HepG2 (cell line): ENCODE data around the gene HS6ST1. TPM values are rescaled to one million over a fixed set of nuclear protein-coding genes. Genes with fewer than 3 reads are reported as not detected.

ENCODE experiments used
- ATAC-seq: fragments of 200-7000 bp; cut with Tn5 transposase; 3 replicates; pipeline ENCODE4 v1.9.1; 2020; ENCODE audit warnings: mild to moderate bottlenecking, moderate library complexity
- BruUV-seq: library from RNA; stranded (reverse); fragments of 400-500 nt; replicated peaks from 2 replicates; lab custom pipeline; 2021; lab: Mats Ljungman, UMichigan
- CTCF ChIA-PET: fragments of 300-600 bp; formaldehyde crosslinking; extraction: SDS; loops from one replicate; lab custom pipeline; 2021; ENCODE audit warnings: low total read pairs, inconsistent platforms, low intra/inter-chr PET ratio; lab: Yijun Ruan, JAX
- POLR2A ChIA-PET: fragments of 350-600 bp; sonication (Branson Sonifier 250); formaldehyde crosslinking; loops from one replicate; lab custom pipeline; 2020; ENCODE audit warnings: antibody characterized with exemption, inconsistent platforms; lab: Yijun Ruan, JAX
- DNase-seq: peaks from one replicate; pipeline ENCODE4 v3.0.0-alpha.2; 2015; ENCODE audit warnings: low spot score
- FAIRE-seq: peaks from 3 replicates; lab custom pipeline; 2011; peaks lifted over from hg19 to GRCh38; lab: Jason Lieb, UNC
- H2AFZ ChIP-seq: one replicate; pipeline ENCODE4 v1.6.1; 2011; ENCODE audit warnings: low read length, inconsistent platforms
- H3K27ac ChIP-seq: fragments of 300-600 bp; 3 replicates; pipeline ENCODE4 v1.8.0; 2011; ENCODE audit warnings: mixed run types, mild to moderate bottlenecking, mixed read lengths, low read length, inconsistent platforms; ENCODE audit not compliant: insufficient read depth; ENCODE audit errors: extremely low read length
- H3K27me3 ChIP-seq, 2 experiments: fragments of 200-600 bp in 1 of 2; 2 replicates in 1 of 2; 3 replicates in 1 of 2; pipeline versions ENCODE4 v1.6.0 to v1.8.0; 2011; ENCODE audit warnings: low read length in 2 of 2, mild to moderate bottlenecking in 2 of 2, moderate library complexity in 2 of 2, inconsistent platforms in 1 of 2; ENCODE audit not compliant: insufficient read depth in 2 of 2, control insufficient read depth in 1 of 2
- H3K36me3 ChIP-seq, 2 experiments: fragments of 200-600 bp in 1 of 2; replicated peaks in 1 of 2; 2 replicates in 1 of 2; 3 replicates in 1 of 2; pipeline versions ENCODE4 v1.5.1 to v1.8.0; 2011; ENCODE audit warnings: low read length in 2 of 2, inconsistent platforms in 1 of 2; ENCODE audit not compliant: insufficient read depth in 2 of 2, control insufficient read depth in 1 of 2
- H3K4me1 ChIP-seq: 2 replicates; pipeline ENCODE4 v1.5.1; 2012; ENCODE audit warnings: low read length, inconsistent platforms; ENCODE audit not compliant: insufficient read depth
- H3K4me2 ChIP-seq: 2 replicates; pipeline ENCODE4 v1.6.0; 2011; ENCODE audit warnings: low read depth, low read length, inconsistent platforms
- H3K4me3 ChIP-seq, 3 experiments: fragments of 200-600 bp in 1 of 3; sonication (generic), shearing (Covaris generic) in 1 of 3; replicated peaks in 1 of 3; 2 replicates each; pipeline ENCODE4 v1.5.1; 2011 to 2016; ENCODE audit warnings: low read length in 3 of 3, inconsistent platforms in 2 of 3, low read depth in 2 of 3, mild to moderate bottlenecking in 2 of 3, control low read depth in 1 of 3, mixed read lengths in 1 of 3; ENCODE audit not compliant: insufficient read depth in 1 of 3
- H3K79me2 ChIP-seq: one replicate; pipeline ENCODE4 v1.6.1; 2011; ENCODE audit warnings: low read length, inconsistent platforms; ENCODE audit not compliant: insufficient read depth
- H3K9ac ChIP-seq: 2 replicates; pipeline ENCODE4 v1.6.0; 2011; ENCODE audit warnings: mild to moderate bottlenecking, low read depth, low read length, inconsistent platforms; ENCODE audit not compliant: insufficient read depth
- H3K9me3 ChIP-seq: 2 replicates; pipeline ENCODE4 v1.5.1; 2012; ENCODE audit warnings: mild to moderate bottlenecking, low read length
- H4K20me1 ChIP-seq: 2 replicates; pipeline ENCODE4 v1.6.0; 2011; ENCODE audit warnings: inconsistent platforms, mild to moderate bottlenecking, low read length, moderate library complexity; ENCODE audit not compliant: insufficient read depth
- MED8 ChIP-seq: sonication (generic); formaldehyde crosslinking; IDR thresholded peaks from 2 replicates; pipeline ENCODE4 v1.8.1; 2023; ENCODE audit warnings: mild to moderate bottlenecking, missing genetic modification reagents; ENCODE audit not compliant: insufficient replicate concordance
- POLR2G ChIP-seq: fragments of 200-400 bp; formaldehyde crosslinking; IDR thresholded peaks from 2 replicates; pipeline ENCODE4 v1.6.1; 2018; ENCODE audit warnings: mild to moderate bottlenecking, low read depth, low read length, moderate library complexity
- RFXAP ChIP-seq: sonication (generic); formaldehyde crosslinking; IDR thresholded peaks from 2 replicates; pipeline ENCODE4 v1.4.0; 2020; ENCODE audit warnings: missing genetic modification reagents, borderline replicate concordance
- SAFB2 ChIP-seq: sonication (generic); formaldehyde crosslinking; IDR thresholded peaks from 2 replicates; pipeline ENCODE4 v1.5.1; 2020; ENCODE audit warnings: missing genetic modification reagents, low read depth, mild to moderate bottlenecking, borderline replicate concordance
- TBP ChIP-seq: sonication (generic); formaldehyde crosslinking; IDR thresholded peaks from 2 replicates; pipeline ENCODE4 v1.5.0; 2020; ENCODE audit warnings: missing genetic modification reagents
- THAP11 ChIP-seq: IDR thresholded peaks from 2 replicates; pipeline ENCODE4 v1.6.1; 2016; ENCODE audit warnings: missing biosample characterization, missing genetic modification reagents
- WIZ ChIP-seq: sonication (generic); formaldehyde crosslinking; IDR thresholded peaks from 2 replicates; pipeline ENCODE4 v1.5.1; 2020; ENCODE audit warnings: mild to moderate bottlenecking, missing genetic modification reagents
- ZC3H4 ChIP-seq: sonication (generic); formaldehyde crosslinking; IDR thresholded peaks from 2 replicates; pipeline ENCODE4 v1.4.0; 2020; ENCODE audit warnings: missing genetic modification reagents, borderline replicate concordance
- ZNF33A ChIP-seq: sonication (generic); formaldehyde crosslinking; IDR thresholded peaks from 2 replicates; pipeline ENCODE4 v1.5.1; 2020; ENCODE audit warnings: missing genetic modification reagents, mild to moderate bottlenecking, moderate library complexity, borderline replicate concordance
- ZNF484 ChIP-seq: sonication (generic); formaldehyde crosslinking; IDR thresholded peaks from 2 replicates; pipeline ENCODE4 v1.5.1; 2020; ENCODE audit warnings: mild to moderate bottlenecking, low read depth, missing genetic modification reagents, borderline replicate concordance
- ZNF792 ChIP-seq: IDR thresholded peaks from 2 replicates; pipeline ENCODE4 v1.6.1; 2016
- WGBS: methylation state at CpG from one replicate; pipeline ENCODE4 v1.1.6; 2017; ENCODE audit warnings: low lambda C conversion rate; 5-methylcytosine and 5-hydroxymethylcytosine counted together
- in situ Hi-C: cut with HindIII; loops from 2 replicates; pipeline ENCODE4 v1.10.0; 2017; ENCODE audit warnings: low pct_unique_long_range_greater_than_20kb; ENCODE audit not compliant: extremely low pct_ligation_motif_present
- intact Hi-C: fragments of 100-400 bp; cut with micrococcal nuclease; formaldehyde crosslinking; loops from one replicate; pipeline ENCODE4 v1.10.0; 2022; ENCODE audit not compliant: unreplicated experiment
- polyA plus RNA-seq, 8 experiments: library from polyadenylated mRNA; depleted of rRNA in 3 of 8; stranded (reverse) in 7 of 8; unstranded in 1 of 8; fragments of >200 nt; fragmentation: Illumina TruSeq in 4 of 8; extraction: Trizol in 4 of 8; gene quantifications; 2 replicates each; pipeline versions ENCODE4 v1.2.1 to v1.2.3, GENCODE V29; 2011 to 2016; ENCODE audit warnings: low read depth in 4 of 8, missing spikeins in 1 of 8, mixed read lengths in 1 of 8; ENCODE audit not compliant: insufficient read depth in 1 of 8
- total RNA-seq, 5 experiments: library from RNA; depleted of rRNA; stranded (reverse); fragments of >200 nt; fragmentation: Illumina TruSeq; extraction: Trizol; gene quantifications; 2 replicates each; pipeline ENCODE4 v1.2.3, GENCODE V29; 2016; ENCODE audit warnings: low read depth in 1 of 5
- TF ChIP-seq, protein P1 (sequence below), 2 experiments: IDR thresholded peaks; 2 replicates each; pipeline ENCODE4 v1.6.1; 2011 to 2012; ENCODE audit warnings: low read length in 2 of 2, borderline replicate concordance in 1 of 2, low read depth in 1 of 2, mild to moderate bottlenecking in 1 of 2, moderate library complexity in 1 of 2
- TF ChIP-seq, protein P2 (sequence below): sonication (generic); formaldehyde crosslinking; IDR thresholded peaks from 2 replicates; pipeline ENCODE4 v1.8.0; 2022; ENCODE audit warnings: missing genetic modification reagents, mild to moderate bottlenecking, borderline replicate concordance
- TF ChIP-seq, protein P3 (sequence below): sonication (generic); formaldehyde crosslinking; IDR thresholded peaks from 2 replicates; pipeline ENCODE4 v1.8.1; 2023; ENCODE audit warnings: mild to moderate bottlenecking, moderate library complexity, missing genetic modification reagents
- TF ChIP-seq, protein P4 (sequence below): sonication (generic); formaldehyde crosslinking; IDR thresholded peaks from 2 replicates; pipeline ENCODE4 v1.4.0; 2020; ENCODE audit warnings: mild to moderate bottlenecking, missing genetic modification reagents

The HS6ST1 gene
- total and polyA plus RNA-seq, 2 of the 13 experiments (the other 11 are each of a cell fraction or from before 2014, with no cell fraction given), result 34.5 to 84.6 TPM

DNA sequence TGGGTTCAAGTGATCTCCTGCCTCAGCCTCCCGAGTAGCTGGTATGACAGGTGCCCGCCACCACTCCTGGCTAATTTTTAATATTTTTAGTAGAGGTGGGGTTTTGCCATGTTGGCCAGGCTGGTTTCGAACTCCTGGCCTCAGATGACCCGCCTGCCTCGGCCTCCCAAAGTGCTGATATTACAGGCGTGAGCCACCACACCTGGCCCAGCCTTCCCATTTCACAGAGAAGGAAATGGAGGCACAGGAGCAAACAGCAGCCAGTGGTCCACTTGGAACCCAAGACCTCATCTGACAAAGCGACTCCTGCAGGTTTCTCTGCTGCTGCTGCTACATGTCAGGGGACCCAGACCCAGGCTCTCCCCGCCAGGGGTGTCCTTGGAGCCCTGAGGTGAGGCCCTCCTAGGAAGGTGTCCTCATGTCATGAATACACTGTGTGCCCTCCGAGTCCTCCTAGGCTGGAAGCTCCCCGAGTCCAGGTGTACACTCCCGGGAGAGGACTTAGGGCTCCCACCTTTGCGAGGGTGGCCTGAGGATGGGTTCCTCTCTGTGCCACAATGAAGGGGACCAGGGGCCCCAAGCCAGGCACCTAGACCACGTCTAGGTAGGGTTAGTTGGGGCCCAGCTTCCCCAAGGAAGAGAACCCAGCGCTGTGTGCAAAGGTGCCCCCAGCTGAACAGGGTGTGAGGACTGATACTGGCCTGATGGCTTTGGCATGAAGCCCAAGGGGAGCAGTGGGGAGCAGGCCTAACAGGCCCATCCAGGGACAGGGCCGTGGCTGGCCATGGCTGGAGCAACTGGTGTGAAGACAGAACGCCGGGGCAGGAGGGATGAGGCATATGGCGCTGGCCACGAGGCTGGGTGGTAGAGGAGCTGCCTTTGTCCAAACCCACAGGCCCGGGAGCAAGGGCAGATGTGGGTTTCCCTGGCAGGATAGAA lies 56.1 kb downstream of the HS6ST1 start:
- no peaks in the 10 kb centered on the region for H3K79me2 ChIP-seq
- ChIA-PET CTCF (no interaction called here), POLR2A (interaction anchor here (1.0 to 1.2 kb wide), 2 partner anchors 8 to 47 kb away, joined by 3 to 4 read pairs; no protein-coding TSS in a partner anchor)
- no peaks in the 10 kb centered on the region for H3K9me3 ChIP-seq
- H3K9ac ChIP-seq, result no peak overlapping the region
- no peak for FAIRE-seq
- H3K4me2 ChIP-seq, result no peak overlapping the region
- H3K27me3 ChIP-seq, result no peaks in the 10 kb centered on the region
- in situ Hi-C loops (no loop called here), intact Hi-C loops (loop anchor here (5.0 kb wide), 1 partner anchor 45 kb away; no protein-coding TSS in a partner anchor)
- no TSS peak for BruUV-seq
- DNase-seq, result no peak
- no peak overlapping the region for H3K4me3 ChIP-seq
- 91% methylated on average over 20 of the region's 20 CpGs for WGBS
- no peak overlapping the region for H2AFZ ChIP-seq
- no peak for ATAC-seq
- peaks cover 2 to 11% of the 10 kb centered on the region in 2 experiments; a peak in 3 of 5 replicates for H3K36me3 ChIP-seq
- no peaks in the 10 kb centered on the region for H4K20me1 ChIP-seq
- no peak overlapping the region for H3K27ac ChIP-seq
- H3K4me1 ChIP-seq, result peaks cover 39% of the 10 kb centered on the region
- TF ChIP-seq WIZ, result no peak
- TF ChIP-seq, protein P1, sequence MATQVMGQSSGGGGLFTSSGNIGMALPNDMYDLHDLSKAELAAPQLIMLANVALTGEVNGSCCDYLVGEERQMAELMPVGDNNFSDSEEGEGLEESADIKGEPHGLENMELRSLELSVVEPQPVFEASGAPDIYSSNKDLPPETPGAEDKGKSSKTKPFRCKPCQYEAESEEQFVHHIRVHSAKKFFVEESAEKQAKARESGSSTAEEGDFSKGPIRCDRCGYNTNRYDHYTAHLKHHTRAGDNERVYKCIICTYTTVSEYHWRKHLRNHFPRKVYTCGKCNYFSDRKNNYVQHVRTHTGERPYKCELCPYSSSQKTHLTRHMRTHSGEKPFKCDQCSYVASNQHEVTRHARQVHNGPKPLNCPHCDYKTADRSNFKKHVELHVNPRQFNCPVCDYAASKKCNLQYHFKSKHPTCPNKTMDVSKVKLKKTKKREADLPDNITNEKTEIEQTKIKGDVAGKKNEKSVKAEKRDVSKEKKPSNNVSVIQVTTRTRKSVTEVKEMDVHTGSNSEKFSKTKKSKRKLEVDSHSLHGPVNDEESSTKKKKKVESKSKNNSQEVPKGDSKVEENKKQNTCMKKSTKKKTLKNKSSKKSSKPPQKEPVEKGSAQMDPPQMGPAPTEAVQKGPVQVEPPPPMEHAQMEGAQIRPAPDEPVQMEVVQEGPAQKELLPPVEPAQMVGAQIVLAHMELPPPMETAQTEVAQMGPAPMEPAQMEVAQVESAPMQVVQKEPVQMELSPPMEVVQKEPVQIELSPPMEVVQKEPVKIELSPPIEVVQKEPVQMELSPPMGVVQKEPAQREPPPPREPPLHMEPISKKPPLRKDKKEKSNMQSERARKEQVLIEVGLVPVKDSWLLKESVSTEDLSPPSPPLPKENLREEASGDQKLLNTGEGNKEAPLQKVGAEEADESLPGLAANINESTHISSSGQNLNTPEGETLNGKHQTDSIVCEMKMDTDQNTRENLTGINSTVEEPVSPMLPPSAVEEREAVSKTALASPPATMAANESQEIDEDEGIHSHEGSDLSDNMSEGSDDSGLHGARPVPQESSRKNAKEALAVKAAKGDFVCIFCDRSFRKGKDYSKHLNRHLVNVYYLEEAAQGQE (IDR thresholded peaks at IDR 0.05; ENCODE audit: borderline replicate concordance in 1 of 2, low read depth in 1 of 2, low read length in 2 of 2), result no peak
- TF ChIP-seq RFXAP, result no peak
- TF ChIP-seq ZNF33A, result no peak
- no peak for TF ChIP-seq ZNF792 (CRISPR knock-in tag)
- TF ChIP-seq THAP11, result no peak
- TF ChIP-seq, protein P2, sequence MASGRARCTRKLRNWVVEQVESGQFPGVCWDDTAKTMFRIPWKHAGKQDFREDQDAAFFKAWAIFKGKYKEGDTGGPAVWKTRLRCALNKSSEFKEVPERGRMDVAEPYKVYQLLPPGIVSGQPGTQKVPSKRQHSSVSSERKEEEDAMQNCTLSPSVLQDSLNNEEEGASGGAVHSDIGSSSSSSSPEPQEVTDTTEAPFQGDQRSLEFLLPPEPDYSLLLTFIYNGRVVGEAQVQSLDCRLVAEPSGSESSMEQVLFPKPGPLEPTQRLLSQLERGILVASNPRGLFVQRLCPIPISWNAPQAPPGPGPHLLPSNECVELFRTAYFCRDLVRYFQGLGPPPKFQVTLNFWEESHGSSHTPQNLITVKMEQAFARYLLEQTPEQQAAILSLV (CRISPR knock-in tag), result no peak
- TF ChIP-seq TBP (CRISPR knock-in tag), result no peak
- TF ChIP-seq ZNF484, result no peak
- TF ChIP-seq, protein P3, sequence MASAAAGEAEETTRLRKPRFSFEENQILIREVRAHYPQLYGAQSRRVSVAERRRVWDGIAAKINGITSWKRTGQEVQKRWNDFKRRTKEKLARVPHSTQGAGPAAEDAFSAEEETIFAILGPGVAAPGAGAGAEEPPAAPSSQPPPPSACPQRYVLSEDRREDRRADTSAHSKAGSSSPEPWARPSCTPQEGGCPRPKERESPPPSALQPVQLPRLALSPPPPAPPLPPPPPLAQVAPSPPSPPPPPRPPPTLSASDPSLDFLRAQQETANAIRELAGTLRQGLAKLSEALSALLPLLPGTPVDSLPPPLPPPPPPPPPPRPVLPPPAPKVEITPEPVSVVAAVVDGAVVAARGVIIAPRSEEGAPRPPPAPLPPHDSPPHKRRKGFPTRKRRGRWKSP (CRISPR knock-in tag), result no peak
- no peak for TF ChIP-seq MED8
- TF ChIP-seq, protein P4, sequence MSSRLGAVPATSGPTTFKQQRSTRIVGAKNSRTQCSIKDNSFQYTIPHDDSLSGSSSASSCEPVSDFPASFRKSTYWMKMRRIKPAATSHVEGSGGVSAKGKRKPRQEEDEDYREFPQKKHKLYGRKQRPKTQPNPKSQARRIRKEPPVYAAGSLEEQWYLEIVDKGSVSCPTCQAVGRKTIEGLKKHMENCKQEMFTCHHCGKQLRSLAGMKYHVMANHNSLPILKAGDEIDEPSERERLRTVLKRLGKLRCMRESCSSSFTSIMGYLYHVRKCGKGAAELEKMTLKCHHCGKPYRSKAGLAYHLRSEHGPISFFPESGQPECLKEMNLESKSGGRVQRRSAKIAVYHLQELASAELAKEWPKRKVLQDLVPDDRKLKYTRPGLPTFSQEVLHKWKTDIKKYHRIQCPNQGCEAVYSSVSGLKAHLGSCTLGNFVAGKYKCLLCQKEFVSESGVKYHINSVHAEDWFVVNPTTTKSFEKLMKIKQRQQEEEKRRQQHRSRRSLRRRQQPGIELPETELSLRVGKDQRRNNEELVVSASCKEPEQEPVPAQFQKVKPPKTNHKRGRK (CRISPR knock-in tag), result no peak
- 0 out of 2 replicates have a peak, but pooled peaks have one; percentile 27 for TF ChIP-seq ZC3H4 (CRISPR knock-in tag)
- TF ChIP-seq SAFB2 (CRISPR knock-in tag), result 0 out of 2 replicates have a peak, but pooled peaks have one; percentile 30
- peak; percentile 58 for TF ChIP-seq POLR2G
